SU-DHL-6 (cell line): Measurements from ENCODE around the gene GRK3.
A peak's percentile ranks its signal among the peaks of the same experiment; 100 is the strongest.

ENCODE experiments used
- H2AFZ ChIP-seq: fragments of 200-600 bp; sonication (generic); 2 replicates; pipeline ENCODE4 v1.6.1; 2014; ENCODE audit warnings: low read depth, mild to moderate bottlenecking, moderate library complexity, mixed read lengths, antibody characterized with exemption, low read length; ENCODE audit not compliant: severe bottlenecking
- H3F3A ChIP-seq: fragments of 200-600 bp; shearing (Covaris generic); 2 replicates; pipeline ENCODE4 v1.6.0; 2016; ENCODE audit warnings: antibody characterized with exemption, mild to moderate bottlenecking; ENCODE audit not compliant: insufficient read depth
- H3K27ac ChIP-seq: fragments of 200-600 bp; sonication (generic); 2 replicates; pipeline ENCODE4 v1.5.1; 2016; ENCODE audit warnings: low read depth, mild to moderate bottlenecking, low read length, moderate library complexity, mixed read lengths
- H3K27me3 ChIP-seq: fragments of 200-600 bp; sonication (generic), shearing (Covaris generic); 2 replicates; pipeline ENCODE4 v1.6.0; 2014; ENCODE audit warnings: mild to moderate bottlenecking, low read length
- H3K36me3 ChIP-seq: fragments of 200-600 bp; sonication (generic); 2 replicates; pipeline ENCODE4 v1.6.1; 2014; ENCODE audit warnings: mild to moderate bottlenecking, low read length, mixed read lengths
- H3K4me2 ChIP-seq: fragments of 300-600, 200-600 bp; shearing (Covaris generic), sonication (generic); 2 replicates; pipeline ENCODE4 v1.6.0; 2014; ENCODE audit warnings: low read length, low read depth, mild to moderate bottlenecking; ENCODE audit not compliant: poor library complexity, severe bottlenecking
- H3K4me3 ChIP-seq: fragments of 200-600 bp; sonication (generic); 2 replicates; pipeline ENCODE4 v1.5.1; 2014; ENCODE audit warnings: antibody characterized with exemption, low read length, mild to moderate bottlenecking, mixed read lengths; ENCODE audit not compliant: insufficient read depth, poor library complexity, severe bottlenecking
- H3K79me2 ChIP-seq: fragments of 200-600 bp; sonication (generic); 2 replicates; pipeline ENCODE4 v1.6.1; 2014; ENCODE audit warnings: mild to moderate bottlenecking, low read length, moderate library complexity; ENCODE audit not compliant: insufficient read depth
- H3K9ac ChIP-seq: fragments of 200-600 bp; sonication (generic); 2 replicates; pipeline ENCODE4 v1.7.0; 2014; ENCODE audit warnings: mild to moderate bottlenecking, low read length
- H3K9me2 ChIP-seq: fragments of 200-600 bp; sonication (generic); replicated peaks from 2 replicates; pipeline ENCODE4 v1.6.1; 2014; ENCODE audit warnings: low read length; ENCODE audit not compliant: insufficient read depth
- H3K9me3 ChIP-seq: fragments of 200-600 bp; sonication (generic); 2 replicates; pipeline ENCODE4 v1.6.1; 2014; ENCODE audit warnings: low read length, mixed read lengths; ENCODE audit not compliant: insufficient read depth
- H4K20me1 ChIP-seq: fragments of 200-600 bp; sonication (generic); 2 replicates; pipeline ENCODE4 v1.6.1; 2014; ENCODE audit warnings: low read depth, mild to moderate bottlenecking, antibody characterized with exemption, low read length, moderate library complexity, mixed read lengths
- EZH2phosphoT487 ChIP-seq: fragments of 200-600 bp; sonication (generic), shearing (Covaris generic); conservative IDR thresholded peaks from 2 replicates; pipeline ENCODE4 v1.6.1; 2018; ENCODE audit warnings: mild to moderate bottlenecking, antibody characterized with exemption, low read length, moderate library complexity, mixed read lengths
- TF ChIP-seq, protein P1 (sequence below): fragments of 200-600 bp; sonication (generic); IDR thresholded peaks from one replicate; pipeline ENCODE4 v1.5.1; 2017; ENCODE audit warnings: antibody characterized with exemption, mild to moderate bottlenecking, low read length, moderate library complexity; ENCODE audit not compliant: insufficient read depth, poor library complexity, severe bottlenecking

Gene GRK3

DNA sequence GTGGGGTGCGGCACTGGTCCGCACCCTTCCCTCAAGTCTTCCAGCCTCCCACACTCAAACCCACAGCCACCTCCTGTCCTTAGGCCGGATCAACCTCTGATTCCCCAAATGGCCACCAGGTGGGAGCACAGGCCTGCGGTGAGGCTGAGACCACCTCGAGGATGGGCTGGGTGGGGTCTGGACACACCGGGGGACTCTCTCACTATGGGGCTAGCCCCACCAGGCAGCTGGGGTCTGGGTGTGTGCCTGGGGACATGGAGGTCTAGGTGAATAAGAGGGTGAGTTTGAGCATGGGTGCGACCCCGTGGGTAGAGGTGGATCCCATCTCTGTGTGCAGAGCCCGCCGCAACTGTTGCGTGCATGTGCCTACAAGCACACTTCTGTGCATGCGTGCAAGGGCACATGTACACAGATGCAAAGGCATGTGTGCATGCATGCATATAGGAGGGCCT is 210.1 kb downstream of the GRK3 start:
- Histone ChIP-seq H3K27me3 (no peaks in the 10 kb centered on the region), H3K4me3 (no peak overlapping the region), H3K9me3 (no peaks in the 10 kb centered on the region), H3K9me2 (no peaks in the 10 kb centered on the region), H3F3A (no peaks in the 10 kb centered on the region), H3K36me3 (no peaks in the 10 kb centered on the region), H2AFZ (no peak overlapping the region), H3K9ac (no peak overlapping the region), H3K4me2 (no peak overlapping the region), H4K20me1 (no peaks in the 10 kb centered on the region), H3K79me2 (no peaks in the 10 kb centered on the region), H3K27ac (no peak overlapping the region)
- TF ChIP-seq EZH2phosphoT487: no peak
- TF ChIP-seq, protein P1, sequence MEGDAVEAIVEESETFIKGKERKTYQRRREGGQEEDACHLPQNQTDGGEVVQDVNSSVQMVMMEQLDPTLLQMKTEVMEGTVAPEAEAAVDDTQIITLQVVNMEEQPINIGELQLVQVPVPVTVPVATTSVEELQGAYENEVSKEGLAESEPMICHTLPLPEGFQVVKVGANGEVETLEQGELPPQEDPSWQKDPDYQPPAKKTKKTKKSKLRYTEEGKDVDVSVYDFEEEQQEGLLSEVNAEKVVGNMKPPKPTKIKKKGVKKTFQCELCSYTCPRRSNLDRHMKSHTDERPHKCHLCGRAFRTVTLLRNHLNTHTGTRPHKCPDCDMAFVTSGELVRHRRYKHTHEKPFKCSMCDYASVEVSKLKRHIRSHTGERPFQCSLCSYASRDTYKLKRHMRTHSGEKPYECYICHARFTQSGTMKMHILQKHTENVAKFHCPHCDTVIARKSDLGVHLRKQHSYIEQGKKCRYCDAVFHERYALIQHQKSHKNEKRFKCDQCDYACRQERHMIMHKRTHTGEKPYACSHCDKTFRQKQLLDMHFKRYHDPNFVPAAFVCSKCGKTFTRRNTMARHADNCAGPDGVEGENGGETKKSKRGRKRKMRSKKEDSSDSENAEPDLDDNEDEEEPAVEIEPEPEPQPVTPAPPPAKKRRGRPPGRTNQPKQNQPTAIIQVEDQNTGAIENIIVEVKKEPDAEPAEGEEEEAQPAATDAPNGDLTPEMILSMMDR: peak; percentile 44

DNA sequence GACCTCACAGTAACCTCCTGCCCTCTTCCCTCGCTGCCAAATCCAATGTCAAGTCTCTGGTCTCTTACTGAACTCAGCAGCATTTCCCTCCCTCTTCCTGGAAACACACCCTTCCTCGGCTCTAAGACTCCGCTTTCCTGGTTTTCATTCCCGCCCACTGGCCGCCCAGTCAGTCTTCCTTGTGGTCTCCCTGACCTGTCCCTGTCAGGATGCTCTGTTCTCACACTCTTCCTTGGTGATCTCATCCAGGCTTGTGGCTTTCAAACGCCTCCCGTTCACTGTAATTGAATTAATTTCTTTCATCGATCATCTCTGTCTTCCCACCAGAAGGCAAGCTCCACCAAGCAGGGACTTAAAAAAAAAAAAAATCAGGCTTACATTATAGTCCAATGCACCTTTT is 211.1 kb downstream of the GRK3 start:
- no peak overlapping the region for H2AFZ ChIP-seq
- H4K20me1 ChIP-seq: no peaks in the 10 kb centered on the region

DNA sequence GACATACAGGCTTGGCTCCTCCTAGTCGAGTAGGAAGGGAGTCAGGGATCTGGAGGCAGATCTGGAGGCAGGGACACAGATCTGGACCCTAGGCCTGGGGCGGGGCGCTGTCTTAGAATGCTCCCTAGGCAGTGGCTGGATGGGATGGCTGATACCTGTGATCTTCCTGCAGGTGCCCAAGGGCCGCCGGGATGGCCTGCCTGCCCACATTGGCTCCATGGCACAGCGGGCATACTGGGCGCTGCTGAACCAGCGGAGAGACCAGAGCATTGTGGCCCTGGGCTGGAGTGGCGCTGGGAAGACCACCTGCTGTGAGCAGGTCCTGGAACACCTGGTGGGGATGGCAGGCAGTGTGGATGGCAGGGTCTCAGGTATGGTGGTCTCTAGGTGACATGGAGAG is 212.9 kb downstream of the GRK3 start:
- Histone ChIP-seq H3K9ac (no peak overlapping the region), H3K79me2 (no peaks in the 10 kb centered on the region), H2AFZ (no peak overlapping the region), H3K4me3 (no peak overlapping the region), H3K4me2 (no peak overlapping the region), H3K36me3 (no peaks in the 10 kb centered on the region), H3F3A (no peaks in the 10 kb centered on the region), H4K20me1 (no peaks in the 10 kb centered on the region), H3K9me2 (no peaks in the 10 kb centered on the region), H3K9me3 (no peaks in the 10 kb centered on the region), H3K27ac (no peak overlapping the region), H3K27me3 (no peaks in the 10 kb centered on the region)
- TF ChIP-seq, protein P1: no peak
- no peak for TF ChIP-seq EZH2phosphoT487

More for the DNA sequence above, 211.1 kb downstream of the GRK3 start:
- Histone ChIP-seq H3K79me2 (no peaks in the 10 kb centered on the region), H3K9me2 (no peaks in the 10 kb centered on the region), H3K4me2 (no peak overlapping the region), H3K36me3 (no peaks in the 10 kb centered on the region), H3K9ac (no peak overlapping the region), H3F3A (no peaks in the 10 kb centered on the region), H3K4me3 (no peak overlapping the region), H3K27me3 (no peaks in the 10 kb centered on the region), H3K27ac (no peak overlapping the region), H3K9me3 (no peaks in the 10 kb centered on the region)
- TF ChIP-seq, protein P1: no peak
- no peak for TF ChIP-seq EZH2phosphoT487

DNA sequence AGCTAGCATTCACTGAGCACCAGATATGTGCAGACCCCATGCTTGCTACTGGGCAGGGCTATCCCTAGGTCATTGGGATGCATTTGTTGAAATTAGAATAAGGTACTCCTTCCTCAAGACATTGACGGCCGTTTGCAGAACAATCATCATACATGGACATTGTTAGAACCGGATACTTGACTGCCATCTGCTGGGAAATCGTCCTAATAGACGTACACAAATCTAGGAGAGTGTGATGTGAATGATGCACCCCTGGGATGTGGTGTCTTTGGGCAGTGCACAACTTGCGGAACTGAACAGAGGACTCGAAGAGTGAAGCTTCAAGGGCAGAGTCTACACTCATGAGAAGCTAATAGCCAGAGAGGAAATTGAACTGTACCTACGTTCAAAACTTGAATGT is 213.4 kb downstream of the GRK3 start:
- Histone ChIP-seq H3K27me3 (no peaks in the 10 kb centered on the region), H3F3A (no peaks in the 10 kb centered on the region)

More for the DNA sequence above, 213.4 kb downstream of the GRK3 start:
- H2AFZ ChIP-seq: no peak overlapping the region
- no peaks in the 10 kb centered on the region for H3K79me2 ChIP-seq
- H3K9me2 ChIP-seq: no peaks in the 10 kb centered on the region
- H3K4me2 ChIP-seq: no peak overlapping the region
- H3K9me3 ChIP-seq: no peaks in the 10 kb centered on the region
- no peak overlapping the region for H3K4me3 ChIP-seq
- no peak overlapping the region for H3K9ac ChIP-seq
- no peak for TF ChIP-seq EZH2phosphoT487
- TF ChIP-seq, protein P1: no peak
- no peaks in the 10 kb centered on the region for H3K36me3 ChIP-seq
- H4K20me1 ChIP-seq: no peaks in the 10 kb centered on the region
- H3K27ac ChIP-seq: no peak overlapping the region
